ENCODE measurements around the gene TP53AIP1.

TP53AIP1 gene, protein sequence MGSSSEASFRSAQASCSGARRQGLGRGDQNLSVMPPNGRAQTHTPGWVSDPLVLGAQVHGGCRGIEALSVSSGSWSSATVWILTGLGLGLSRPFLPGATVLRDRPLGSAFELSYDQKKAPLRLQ

GRCh38 chr11:128942817-128943427 is at the start of gene TP53AIP1:
Gene TP53AIP1 (minus strand): TSS chr11:128942871. CDS start chr11:128937818, 5,053 bp downstream.
- no peak for DNase-seq

GRCh38 chr11:128988242-128988970 is 45.7 kb upstream of the TP53AIP1 start:
- no peak for DNase-seq

DNA sequence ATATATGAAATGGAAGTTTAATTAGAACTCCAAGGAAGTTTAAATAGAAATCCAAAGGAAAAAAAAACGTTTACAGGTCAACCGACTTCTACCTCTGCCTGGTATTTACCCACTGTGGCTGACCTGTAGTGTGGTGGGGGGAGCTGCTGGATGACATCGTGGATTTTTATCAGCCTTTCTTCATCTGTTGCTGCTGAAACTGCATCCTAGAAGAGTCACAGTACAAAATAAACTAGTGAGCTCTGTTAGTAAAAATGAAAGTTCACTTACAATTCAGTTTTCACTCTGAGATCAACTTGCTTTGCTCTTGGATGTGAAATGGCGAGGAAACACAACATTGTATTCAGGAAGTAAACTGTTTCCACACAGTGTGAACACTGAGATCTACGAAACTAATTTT is 43.2 kb upstream of the TP53AIP1 start:
- DNase-seq, result no peak

- no peak for DNase-seq
Observed at GRCh38 chr11:128983023-128983422, 40.4 kb upstream of the TP53AIP1 start.

GRCh38 chr11:128981254-128981653 is 38.6 kb upstream of the TP53AIP1 start:
- DNase-seq, result no peak

DNA sequence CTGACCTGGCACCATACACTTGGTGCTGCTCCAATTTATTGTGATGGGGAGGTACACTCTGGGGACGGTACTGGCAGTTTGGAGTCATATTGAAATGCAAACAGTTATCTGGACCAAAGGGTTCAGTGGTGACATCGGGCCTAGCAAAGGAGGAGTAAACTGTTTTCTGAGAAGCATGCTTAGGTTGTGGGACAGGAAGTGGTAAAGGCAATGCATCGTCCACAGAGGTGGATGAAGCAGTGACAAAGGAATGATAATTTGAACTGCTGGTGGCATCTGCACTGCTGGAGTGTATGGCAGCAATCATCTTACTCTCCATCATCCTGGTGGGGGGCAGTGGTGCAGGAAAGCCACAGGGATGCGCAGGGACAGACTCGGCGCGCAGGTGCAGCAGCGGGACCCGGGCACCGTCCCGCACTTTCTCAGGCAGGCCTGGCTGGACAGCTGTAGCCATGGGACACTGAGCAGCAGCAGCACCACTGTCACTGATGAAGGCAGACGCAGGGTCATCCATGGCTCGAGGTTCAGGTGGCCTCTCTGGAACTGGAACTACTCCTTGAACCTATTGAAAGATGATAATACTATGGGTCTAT is 28.0 kb upstream of the TP53AIP1 start:
- DNase-seq, result no peak

DNA sequence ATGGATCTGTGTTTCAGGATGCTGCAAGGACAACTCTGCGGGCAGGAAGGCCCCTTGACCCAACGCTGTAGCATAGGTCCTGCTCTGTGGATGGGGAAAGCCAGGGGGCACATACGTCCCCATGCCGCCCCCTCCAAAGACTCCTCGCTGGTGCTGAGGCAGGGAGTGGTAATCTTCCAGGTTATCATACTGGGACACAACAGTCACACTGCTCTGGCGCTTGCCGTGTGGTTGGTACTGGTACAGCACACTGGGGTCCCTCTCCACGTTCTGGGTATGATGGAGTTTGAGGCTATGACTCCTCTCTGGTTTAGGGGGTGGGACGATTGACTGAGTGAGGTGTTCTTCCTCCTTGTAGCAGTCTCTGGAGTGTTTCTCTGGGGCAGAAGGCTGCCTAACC is 26.2 kb upstream of the TP53AIP1 start:
- DNase-seq, result no peak

DNA sequence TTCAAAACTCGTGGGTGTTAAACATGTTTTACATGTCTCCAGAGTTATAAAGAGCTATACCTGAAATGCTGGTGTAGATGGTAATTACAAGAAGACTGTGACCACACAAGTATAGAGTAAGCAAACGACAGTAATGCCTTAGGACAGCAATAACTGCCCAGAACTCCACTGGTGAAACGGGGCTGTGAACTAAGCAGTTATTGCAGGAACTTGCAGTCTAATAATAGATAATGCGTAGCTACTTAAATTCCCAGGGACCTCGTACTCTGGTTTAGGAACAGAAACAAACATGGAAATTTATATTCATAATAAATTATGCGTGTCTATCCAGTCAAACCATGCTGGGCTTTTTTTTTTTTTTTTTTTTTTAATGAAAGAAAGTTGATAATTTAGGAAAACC is 24.9 kb upstream of the TP53AIP1 start:
- DNase-seq, result no peak

- DNase-seq, result no peak
Observed at GRCh38 chr11:128965485-128965884, 22.8 kb upstream of the TP53AIP1 start.

DNA sequence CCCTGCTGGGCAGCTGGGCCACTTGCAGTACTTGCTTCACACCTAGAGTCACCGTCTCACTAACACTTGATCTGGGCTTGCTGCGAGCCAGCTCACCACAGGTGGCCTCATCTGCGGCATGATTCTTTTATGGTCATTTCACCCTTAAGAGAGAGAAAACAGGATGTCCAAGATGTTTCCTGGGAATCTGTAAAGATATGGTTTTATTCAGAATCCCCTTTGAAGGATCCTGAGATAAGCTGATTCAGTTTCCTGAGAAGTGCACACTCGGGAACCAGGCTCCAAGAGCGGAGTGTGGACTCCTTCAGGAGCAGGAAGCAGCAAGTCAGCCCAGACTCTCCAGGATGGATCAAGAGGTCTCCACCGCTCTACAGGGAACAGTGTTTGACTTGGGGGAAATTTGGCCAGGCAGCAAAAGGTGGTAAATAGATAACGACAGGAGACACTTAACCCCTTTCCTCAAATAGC is 21.8 kb upstream of the TP53AIP1 start:
- no peak for DNase-seq

GRCh38 chr11:128963744-128964325 is 21.2 kb upstream of the TP53AIP1 start:
- no peak for DNase-seq

DNA sequence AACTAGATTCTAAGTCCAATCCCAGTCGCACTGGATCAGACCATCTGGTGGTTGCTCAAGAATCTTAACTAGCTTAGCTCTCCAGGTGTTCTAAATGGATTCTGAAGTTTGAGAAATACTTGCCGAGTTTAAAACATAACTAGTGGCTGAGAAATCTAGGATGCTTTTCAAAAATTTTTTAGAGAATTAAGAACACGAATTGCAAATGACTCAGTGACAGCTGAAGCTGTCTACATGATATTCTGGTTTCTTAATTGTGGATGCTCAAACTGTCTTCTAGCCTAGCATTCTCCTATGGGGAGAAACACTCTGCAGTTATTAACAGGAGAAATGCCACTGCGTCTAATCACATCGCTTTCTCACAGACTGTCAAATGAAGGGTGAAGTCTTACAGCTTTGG is 20.2 kb upstream of the TP53AIP1 start:
- no peak for DNase-seq

DNA sequence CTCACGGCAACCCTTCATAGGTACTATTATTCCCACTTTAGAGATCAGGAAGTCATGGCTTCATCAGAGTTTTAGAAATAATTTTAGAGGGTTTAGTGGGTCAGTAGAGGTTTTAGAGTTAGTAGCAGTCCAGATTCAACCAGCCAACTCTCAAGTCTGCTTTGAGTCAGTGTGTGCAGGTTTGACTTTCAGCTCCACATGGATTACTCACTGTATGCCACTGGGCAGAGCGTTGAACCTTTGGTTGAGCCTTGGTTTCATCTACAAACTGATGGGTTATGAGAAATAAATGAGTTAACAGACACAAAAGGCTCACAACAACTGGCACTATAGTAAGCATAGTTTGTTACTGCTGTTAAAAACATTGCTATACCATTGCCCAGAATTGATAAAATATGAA is 19.0 kb upstream of the TP53AIP1 start:
- no peak for DNase-seq

- no peak for DNase-seq
Observed at GRCh38 chr11:128957202-128957482, 14.5 kb upstream of the TP53AIP1 start.

DNA sequence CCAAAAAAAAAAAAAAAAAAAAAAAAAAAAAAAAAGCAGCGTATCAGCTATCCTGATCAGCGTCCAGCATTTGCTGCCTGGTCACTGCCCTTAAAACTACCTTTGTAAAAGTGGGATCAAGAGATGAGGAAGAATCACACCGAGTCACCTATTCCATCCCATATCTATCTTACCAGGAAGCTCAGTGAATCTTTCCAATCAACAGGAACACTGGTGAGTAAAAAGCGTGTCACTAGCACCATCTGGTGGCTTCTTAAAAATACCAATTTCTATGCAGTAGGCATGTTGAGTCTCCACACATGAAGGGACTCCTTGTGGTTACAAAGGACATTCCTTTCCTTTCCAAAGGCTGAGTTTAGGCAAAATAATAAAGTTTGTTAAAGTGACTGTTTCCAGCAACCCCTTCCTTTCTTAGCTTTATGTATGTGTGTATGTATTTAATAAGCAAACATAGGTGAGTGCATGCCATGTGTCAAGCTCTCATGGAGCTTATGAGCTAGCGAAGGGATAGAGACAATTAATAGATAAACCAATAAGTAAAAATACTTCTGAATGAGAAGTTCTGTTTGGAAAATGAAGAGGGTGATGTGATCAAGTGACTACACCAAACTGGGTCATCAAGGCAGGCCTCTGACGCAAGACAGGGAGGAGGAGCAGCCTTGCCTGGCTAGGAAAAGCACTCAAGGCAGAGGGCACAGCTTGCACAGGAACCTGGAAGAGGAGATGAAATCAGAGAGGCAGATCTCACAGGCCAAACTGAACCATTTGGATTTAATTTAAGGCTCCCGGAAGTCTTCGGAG is 13.9 kb upstream of the TP53AIP1 start:
- DNase-seq, result no peak

DNA sequence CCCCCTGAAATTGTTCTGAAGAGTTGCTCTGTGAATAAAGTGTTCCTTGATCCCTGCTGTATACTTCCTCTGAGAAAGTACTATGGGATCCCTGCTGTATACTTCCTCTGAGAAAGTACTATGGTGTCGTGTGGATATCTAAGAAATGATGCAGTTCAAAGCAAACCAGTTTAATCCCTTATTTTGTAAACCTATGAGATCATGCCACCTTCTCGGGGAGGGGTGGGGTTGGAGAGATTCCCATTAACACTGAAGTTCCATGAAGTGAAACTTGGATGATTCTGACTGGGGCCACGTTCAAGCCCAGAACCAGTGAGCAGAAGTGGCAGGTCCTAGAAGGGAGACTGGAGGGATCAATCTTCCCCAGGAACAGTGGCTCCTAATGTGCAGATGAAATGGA is 13.0 kb upstream of the TP53AIP1 start:
- DNase-seq, result no peak

- DNase-seq, result no peak
Observed at GRCh38 chr11:128953151-128953550, 10.5 kb upstream of the TP53AIP1 start.

- no peak for DNase-seq
Observed at GRCh38 chr11:128949791-128950454, 7.3 kb upstream of the TP53AIP1 start.

DNA sequence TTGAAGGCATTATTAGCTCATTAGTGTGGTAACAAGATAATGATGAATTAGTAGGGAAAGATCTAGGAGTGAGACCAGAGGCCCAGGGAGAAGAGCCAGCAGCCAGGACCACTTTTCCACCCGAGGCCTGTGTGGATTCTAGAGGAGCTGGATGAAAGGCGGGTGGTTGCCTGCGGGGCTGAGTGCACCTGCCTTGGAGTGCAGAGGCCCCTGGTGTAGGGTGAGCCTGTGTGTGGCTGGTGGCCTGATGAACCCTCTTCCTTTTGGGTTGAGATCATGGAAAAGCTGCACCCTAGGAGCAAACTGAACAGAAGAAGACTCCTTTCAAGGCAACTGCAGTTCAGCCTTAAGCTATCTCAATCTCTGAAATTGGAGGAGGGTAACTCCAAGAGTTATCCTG is 5.9 kb upstream of the TP53AIP1 start:
- DNase-seq, result no peak

- DNase-seq, result no peak
Observed at GRCh38 chr11:128947773-128948172, 5.1 kb upstream of the TP53AIP1 start.

- no peak for DNase-seq
Observed at GRCh38 chr11:128946648-128947047, 4.0 kb upstream of the TP53AIP1 start.

DNA sequence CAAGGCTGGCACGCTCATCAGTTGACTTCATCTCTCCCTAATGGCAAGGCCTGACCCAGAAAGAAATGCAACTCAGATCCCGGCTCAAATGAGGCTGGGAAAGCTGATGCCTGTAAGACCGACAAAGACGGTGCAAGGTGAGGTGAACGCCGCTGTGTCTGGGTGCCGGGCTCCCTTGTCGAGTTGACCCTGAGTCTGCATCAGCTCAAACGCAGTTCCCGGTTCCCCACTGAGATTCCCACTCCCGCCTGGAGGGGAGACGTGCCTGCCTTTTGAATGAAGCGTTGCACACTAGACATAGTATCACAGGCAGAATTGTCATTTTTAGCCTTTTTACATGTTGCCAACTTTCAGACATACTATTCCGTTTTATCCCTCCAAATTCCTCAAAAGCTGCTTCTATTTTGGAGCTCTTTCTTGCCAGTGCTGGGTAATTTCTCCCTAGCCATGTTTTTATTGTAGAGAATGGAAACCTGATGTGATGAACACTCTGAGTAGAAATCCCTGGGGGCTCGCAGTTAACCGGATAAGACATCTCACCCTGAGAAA is 831 bp upstream of the TP53AIP1 start:
- DNase-seq, result no peak

Measured in activated naive CD4-positive, alpha-beta T cell treated with anti-CD3 and anti-CD28 coated beads, Interleukin-2, amount 50 U/mL, for 16 hours (primary cell).